ENCODE data around the gene KCNK16.

Gene KCNK16

DNA sequence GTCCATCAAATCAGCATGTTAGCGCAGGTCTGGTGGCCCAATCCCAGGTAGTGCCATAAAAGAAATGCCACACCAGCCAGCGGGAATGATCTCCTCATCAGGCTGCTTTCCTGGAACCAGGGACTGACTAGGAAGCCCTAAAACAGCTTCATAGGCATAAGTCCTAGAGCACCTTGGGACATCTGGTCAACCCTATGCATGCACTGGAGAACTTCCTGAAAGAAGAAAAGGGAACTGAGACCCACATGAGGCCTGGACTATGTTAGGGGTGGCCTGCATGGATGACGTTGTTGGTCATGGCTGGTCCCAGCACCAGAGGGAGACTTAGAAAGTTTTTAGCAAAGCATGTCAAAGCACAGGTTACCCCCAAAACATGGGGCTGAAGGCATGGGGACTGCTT, 7.6 kb upstream of the KCNK16 start:
- ATAC-seq, result peak; percentile 81
- H3K9me3 Mint-ChIP-seq, result no peaks in the 10 kb centered on the region
- peaks cover 7% of the 10 kb centered on the region for H3K4me1 Mint-ChIP-seq
- no peak overlapping the region for H3K27ac Mint-ChIP-seq
- peaks cover 38% of the 10 kb centered on the region for H3K27me3 Mint-ChIP-seq
- no peak overlapping the region for H3K4me3 Mint-ChIP-seq
- no peaks in the 10 kb centered on the region for H3K36me3 Mint-ChIP-seq

DNA sequence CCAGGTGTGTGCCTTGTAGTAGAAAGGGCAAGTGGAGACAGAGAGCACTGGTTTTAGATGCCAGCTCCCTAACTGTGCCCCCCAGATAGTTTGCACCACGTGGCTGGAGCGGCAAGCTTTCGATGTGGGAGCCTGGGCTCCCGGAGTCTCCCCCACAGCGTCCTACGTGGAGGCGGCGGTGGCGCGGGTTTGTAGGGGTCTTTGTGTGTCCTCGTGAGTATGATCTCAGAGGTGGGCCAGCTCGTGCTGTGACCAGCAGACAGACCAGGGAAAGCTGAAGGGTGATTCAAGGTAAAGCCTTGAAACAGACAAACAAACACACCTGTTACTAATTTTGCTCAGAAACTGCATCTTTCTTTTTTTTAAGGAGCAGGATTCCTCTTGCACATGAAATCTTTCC, 5.6 kb upstream of the KCNK16 start:
- Mint-ChIP-seq H3K27me3 (peaks cover 40% of the 10 kb centered on the region), H3K27ac (no peak overlapping the region), H3K36me3 (no peaks in the 10 kb centered on the region), H3K4me1 (peaks cover 7% of the 10 kb centered on the region), H3K9me3 (no peaks in the 10 kb centered on the region), H3K4me3 (no peak overlapping the region)
- no peak for ATAC-seq

DNA sequence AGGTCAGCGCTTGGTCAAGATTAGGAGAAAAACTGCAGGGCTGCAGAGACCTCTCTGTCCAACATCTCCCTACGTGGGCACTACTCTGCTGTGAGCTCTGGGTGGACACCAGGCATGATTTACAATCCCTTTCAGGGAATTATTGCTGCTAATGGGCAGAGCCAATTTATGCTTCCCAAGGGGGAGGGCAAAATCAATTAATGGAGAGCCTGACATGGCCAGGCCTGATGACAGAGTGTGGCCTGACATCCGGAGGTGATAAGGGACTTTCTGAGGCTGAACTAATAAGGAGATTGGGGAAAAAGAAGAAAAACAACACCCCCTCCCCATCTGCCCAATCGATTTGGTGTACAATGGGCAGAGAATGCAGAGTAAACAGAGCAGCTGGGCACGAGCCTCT, 5.0 kb upstream of the KCNK16 start:
- H3K4me1 Mint-ChIP-seq, result peaks cover 7% of the 10 kb centered on the region
- no peak for ATAC-seq
- no peaks in the 10 kb centered on the region for H3K9me3 Mint-ChIP-seq
- H3K27ac Mint-ChIP-seq, result no peak overlapping the region
- no peaks in the 10 kb centered on the region for H3K36me3 Mint-ChIP-seq
- H3K4me3 Mint-ChIP-seq, result no peak overlapping the region
- H3K27me3 Mint-ChIP-seq, result peaks cover 35% of the 10 kb centered on the region

DNA sequence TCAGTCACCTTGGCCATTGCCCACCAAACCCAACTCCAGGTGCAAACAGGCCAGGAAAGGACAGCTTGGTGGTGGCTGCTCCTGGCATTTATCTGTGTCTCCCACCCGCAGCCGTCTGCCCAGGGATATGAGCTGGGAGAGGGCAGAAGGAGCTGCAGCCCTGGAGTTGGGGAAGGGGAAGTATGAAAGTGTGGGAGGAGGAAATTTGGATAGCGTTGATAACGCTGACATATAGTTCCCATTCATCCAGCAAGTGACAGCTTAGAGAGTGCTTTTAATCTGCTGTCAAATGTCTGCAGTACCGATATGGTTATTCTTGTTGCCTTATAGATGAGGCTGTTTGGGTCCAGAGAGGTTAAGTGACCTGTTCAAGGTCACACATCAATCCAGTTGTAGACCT, 741 bp downstream of the KCNK16 start:
- Mint-ChIP-seq H3K4me1 (peaks cover 9% of the 10 kb centered on the region), H3K27ac (no peak overlapping the region), H3K36me3 (no peaks in the 10 kb centered on the region), H3K27me3 (peaks cover 32% of the 10 kb centered on the region), H3K9me3 (no peaks in the 10 kb centered on the region), H3K4me3 (no peak overlapping the region)
- ATAC-seq, result no peak

DNA sequence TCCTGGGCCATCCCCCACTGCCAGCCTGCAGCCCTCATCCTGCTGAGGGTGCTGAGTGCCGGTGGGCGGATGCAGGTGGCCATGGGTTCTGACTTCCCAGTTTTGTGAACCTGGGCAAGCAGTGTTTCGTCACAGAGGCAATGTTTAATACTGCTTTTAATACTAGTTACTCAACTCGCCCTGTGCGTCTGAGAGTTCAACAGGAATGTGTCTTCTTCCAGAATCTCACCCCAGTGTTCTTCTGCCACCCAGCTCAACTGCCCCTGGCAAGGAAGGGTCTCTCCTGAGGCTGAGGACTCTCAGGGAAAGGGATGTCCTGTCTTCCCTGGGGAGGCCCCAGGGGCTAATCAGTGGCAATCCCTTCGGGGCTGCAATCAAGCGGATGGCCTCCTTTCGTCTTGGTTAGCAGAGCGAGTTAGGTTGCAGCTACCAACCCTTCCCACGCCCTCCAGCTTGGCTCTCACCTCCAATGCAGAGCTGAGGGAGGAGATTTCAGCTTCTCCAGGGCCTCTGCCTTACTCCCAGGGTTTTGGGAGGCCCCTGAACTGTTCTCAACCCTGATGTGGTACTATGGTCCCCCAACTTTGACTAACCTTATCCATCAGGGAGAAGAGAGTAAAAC, 2.0 kb downstream of the KCNK16 start:
- Mint-ChIP-seq H3K36me3 (no peaks in the 10 kb centered on the region), H3K9me3 (no peaks in the 10 kb centered on the region), H3K27ac (no peak overlapping the region), H3K27me3 (peaks cover 32% of the 10 kb centered on the region), H3K4me1 (peaks cover 9% of the 10 kb centered on the region), H3K4me3 (no peak overlapping the region)
- no peak for ATAC-seq

DNA sequence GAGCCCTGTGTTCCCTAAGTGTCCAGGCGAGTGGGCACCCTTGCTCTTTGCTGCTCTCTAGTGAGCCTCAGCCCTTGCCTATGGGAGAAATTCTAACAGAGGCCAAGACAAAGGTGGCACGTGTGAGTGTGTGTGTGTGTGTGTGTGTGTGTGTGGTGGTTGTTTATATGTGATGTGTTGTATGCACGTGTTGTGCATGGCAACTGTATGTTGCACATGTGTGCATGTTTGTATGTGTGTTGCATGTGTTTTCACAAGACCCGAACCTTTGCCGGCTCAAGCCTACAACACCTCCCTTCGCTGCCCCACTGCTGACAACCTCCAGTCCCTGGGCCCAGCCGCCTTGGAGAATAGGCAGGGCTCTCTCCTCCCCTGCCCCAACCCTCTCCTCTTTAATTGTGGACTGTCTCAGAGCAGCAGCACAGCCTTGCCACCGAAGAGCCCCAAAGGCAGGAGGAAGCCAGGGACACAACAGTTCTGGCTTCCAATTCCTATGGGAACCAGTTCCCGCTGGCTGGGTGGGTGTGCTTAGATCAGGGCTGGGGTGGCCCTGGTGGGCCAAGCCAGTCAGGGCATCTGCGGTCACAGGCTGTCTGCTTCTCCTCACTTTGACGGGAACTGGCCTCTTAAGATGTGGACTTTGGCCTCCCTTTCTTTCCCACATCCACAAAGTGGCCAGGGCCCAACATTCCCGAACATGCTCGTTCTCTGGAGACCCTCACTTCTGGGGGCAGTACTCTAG, 2.7 kb downstream of the KCNK16 start:
- no peak for ATAC-seq
- no peaks in the 10 kb centered on the region for H3K9me3 Mint-ChIP-seq
- no peak overlapping the region for H3K27ac Mint-ChIP-seq
- H3K27me3 Mint-ChIP-seq, result peaks cover 33% of the 10 kb centered on the region
- H3K36me3 Mint-ChIP-seq, result no peaks in the 10 kb centered on the region
- H3K4me3 Mint-ChIP-seq, result no peak overlapping the region
- H3K4me1 Mint-ChIP-seq, result peaks cover 9% of the 10 kb centered on the region

DNA sequence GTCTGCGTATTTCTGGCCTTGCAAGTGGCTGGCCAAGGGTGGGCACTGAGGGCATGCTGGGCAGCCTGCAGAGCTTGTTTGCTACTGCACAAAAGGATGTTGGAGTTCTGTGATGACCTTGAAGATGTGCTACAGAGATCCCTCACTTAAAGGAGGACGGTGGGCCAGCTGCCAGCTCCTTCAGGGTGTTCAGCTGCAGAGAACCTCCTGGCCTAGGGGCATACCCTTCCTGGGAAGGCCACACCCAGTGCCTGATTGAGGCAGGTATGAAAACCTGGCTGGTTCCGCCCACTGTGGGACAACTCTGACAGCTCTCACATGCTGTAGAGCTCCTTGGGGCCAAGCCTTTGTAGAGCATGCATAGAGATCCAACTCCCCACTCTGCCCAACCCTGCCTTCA, 5.2 kb downstream of the KCNK16 start:
- H3K4me3 Mint-ChIP-seq, result no peak overlapping the region
- H3K27me3 Mint-ChIP-seq, result peaks cover 53% of the 10 kb centered on the region
- no peaks in the 10 kb centered on the region for H3K36me3 Mint-ChIP-seq

DNA sequence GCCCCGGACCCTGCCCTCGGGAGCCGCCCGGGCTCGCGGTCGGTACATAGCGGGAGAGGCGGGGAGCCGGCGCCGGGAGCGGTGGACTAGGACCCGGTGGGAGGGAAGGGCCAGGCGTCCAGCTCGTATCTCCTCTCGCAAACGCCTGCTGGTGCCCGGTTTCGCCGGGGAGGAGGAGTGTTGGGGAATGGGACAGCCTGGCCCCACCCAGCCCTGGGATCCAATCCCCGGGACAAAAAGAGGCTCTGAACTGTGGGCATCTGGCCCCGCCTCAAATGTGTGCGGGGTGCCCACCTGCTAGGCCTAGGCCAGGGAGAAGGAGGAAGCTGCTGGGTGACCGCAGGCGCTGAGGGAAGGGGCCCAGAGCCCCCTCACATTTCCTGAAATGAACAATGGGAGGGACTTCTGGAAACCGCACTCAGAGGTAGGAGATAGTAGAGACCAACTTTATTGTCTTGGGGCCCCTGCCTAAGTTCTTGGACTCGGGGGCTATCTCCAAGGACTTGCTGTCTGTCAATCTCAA, 8.2 kb downstream of the KCNK16 start, which contains the start of gene KCNK17:
Gene KCNK17, minus strand, starts transcription at position 147 of the 523 bp plus-strand sequence. Its CDS starts 99 bp downstream, at position 48.
- ATAC-seq, result no peak
- H3K4me1 Mint-ChIP-seq, result peaks cover 8% of the 10 kb centered on the region
- H3K27ac Mint-ChIP-seq, result no peak within 1 kb of the TSS
- peaks cover 72% of the 10 kb centered on the region for H3K27me3 Mint-ChIP-seq
- no peaks in the 10 kb centered on the region for H3K36me3 Mint-ChIP-seq
- H3K9me3 Mint-ChIP-seq, result no peaks in the 10 kb centered on the region
- peak within 1 kb of the TSS; percentile 40 for H3K4me3 Mint-ChIP-seq

More for the DNA sequence above, 5.2 kb downstream of the KCNK16 start:
- no peaks in the 10 kb centered on the region for H3K9me3 Mint-ChIP-seq
- H3K27ac Mint-ChIP-seq, result no peak overlapping the region
- H3K4me1 Mint-ChIP-seq, result peaks cover 9% of the 10 kb centered on the region
- no peak for ATAC-seq

DNA sequence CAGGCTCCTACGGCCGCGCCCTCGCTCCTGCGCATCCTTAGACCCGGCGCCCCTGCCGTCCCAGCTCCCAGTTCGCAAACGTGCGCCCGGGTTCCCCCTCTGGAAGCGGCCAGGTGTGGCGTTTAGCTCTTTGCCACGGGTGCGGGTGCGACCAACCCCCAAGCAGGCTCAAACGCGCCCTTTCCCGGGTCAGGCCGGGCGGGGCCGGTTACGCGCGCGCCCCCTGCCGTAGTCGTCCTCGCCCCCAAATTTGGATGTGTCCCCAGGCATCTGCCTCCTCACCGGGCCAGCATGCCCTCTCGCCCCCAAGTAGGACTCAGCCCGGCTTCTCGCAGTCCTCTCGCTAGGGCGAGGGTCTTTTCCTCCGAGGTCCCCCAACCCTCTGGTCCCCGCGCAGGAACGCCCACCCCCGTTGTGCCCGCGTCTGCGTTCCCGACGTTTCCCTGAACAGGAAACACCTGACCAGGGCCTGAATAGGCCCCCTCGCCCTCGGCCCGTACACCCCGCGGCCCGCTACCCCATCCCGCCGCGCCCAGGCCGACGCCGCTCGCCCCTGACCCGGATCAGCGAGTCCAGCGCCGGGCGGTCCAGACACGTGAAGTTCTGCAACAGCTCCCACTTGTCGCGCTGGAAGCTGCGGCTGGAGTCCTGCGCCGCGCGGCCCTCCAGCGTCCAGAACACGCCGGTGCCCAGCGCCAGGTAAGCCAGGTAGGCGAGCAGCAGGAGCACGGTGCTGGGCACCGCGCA, 8.8 kb downstream of the KCNK16 start:
- no peak overlapping the region for H3K27ac Mint-ChIP-seq
- H3K4me3 Mint-ChIP-seq, result peak overlapping the region; percentile 40
- peaks cover 8% of the 10 kb centered on the region for H3K4me1 Mint-ChIP-seq
- H3K36me3 Mint-ChIP-seq, result no peaks in the 10 kb centered on the region
- peaks cover 72% of the 10 kb centered on the region for H3K27me3 Mint-ChIP-seq
- no peaks in the 10 kb centered on the region for H3K9me3 Mint-ChIP-seq
- ATAC-seq, result no peak

DNA sequence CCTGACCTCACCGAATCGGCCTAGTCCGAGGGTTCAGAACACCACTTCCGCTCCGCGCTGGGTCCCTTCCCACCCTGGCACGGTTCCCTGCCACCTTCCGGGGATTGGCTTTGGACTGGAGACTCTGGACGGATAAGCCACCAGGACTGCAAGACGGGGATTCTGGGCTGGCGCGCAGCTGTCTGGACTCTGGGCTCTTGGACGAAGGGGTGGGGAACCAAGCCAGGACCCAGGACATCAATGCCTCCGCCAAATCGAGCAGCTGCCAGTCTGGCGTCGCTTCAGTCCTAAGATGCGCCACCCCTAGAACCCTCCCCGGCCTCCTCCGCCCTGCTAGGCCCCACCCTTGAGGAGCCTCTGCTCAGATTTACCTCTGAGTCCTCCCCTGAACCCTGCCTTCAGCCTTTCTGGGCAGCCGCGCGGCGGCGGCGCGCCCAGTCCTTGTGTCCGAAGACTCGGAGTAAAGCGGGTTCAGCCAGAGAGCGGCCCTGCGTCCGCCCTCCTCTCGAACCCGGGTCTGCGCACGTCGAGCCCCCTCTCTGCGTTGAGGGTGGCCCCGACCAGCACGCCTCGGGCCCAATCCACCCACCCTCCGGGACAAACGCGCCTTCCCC, 9.5 kb downstream of the KCNK16 start:
- no peak for ATAC-seq
- Mint-ChIP-seq H3K4me1 (peaks cover 8% of the 10 kb centered on the region), H3K9me3 (no peaks in the 10 kb centered on the region), H3K4me3 (no peak overlapping the region), H3K27me3 (peaks cover 73% of the 10 kb centered on the region), H3K36me3 (no peaks in the 10 kb centered on the region), H3K27ac (no peak overlapping the region)

DNA sequence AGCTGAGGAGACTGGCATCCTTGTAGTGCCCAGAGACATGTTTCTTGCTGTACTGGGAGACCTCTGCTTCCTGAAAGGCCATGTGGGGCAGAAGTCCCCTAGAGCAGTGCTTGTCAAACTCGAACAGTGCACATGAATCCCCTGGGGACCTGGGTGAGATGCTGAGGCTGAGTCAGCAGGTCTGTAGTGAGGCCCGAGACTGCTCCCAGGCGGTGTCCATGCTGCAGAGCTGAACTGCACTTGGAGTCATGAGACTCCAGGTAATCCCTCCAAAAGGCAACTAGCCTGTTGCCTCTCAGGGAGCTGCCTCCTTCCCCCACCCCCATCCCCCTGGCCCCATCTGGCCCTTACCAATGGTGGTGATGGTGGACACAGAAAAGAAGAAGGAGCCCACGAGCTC, 12.0 kb downstream of the KCNK16 start:
- H3K4me1 Mint-ChIP-seq, result peaks cover 8% of the 10 kb centered on the region
- no peak overlapping the region for H3K4me3 Mint-ChIP-seq
- no peaks in the 10 kb centered on the region for H3K9me3 Mint-ChIP-seq
- no peak overlapping the region for H3K27ac Mint-ChIP-seq
- H3K27me3 Mint-ChIP-seq, result peaks cover 63% of the 10 kb centered on the region
- H3K36me3 Mint-ChIP-seq, result no peaks in the 10 kb centered on the region
- peak; percentile 76 for ATAC-seq

DNA sequence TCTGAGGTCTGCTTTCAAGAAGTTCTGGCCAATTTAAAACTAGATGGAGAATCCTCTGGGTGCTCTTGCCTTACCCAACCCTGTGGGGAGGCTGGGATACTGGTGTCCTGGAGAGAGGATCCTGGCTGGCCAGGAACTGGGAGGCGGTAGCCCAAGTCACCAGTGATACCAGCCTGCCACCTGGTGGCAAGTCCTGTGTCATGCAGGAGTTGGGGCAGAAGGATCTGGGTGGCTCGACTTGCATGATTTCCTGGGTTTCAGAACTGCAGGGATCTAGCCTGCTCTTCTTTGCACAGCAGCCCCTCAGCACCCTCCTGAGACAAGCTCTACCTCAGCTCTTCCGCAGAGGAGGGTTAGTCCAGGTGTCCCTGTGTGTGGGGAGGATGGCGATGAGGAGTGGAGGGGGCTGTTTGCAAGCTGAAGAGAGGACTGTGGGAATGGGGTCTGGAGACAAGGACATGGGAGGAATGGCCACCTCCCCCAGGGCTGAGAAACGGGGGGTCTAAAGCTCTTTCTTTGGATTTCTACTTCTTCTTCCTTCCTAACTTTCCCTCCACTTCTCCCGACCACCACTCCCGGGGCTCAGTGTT, 12.5 kb downstream of the KCNK16 start:
- Mint-ChIP-seq H3K9me3 (no peaks in the 10 kb centered on the region), H3K36me3 (no peaks in the 10 kb centered on the region), H3K4me1 (peaks cover 8% of the 10 kb centered on the region), H3K27me3 (peaks cover 58% of the 10 kb centered on the region), H3K4me3 (no peak overlapping the region), H3K27ac (no peak overlapping the region)
- ATAC-seq, result peak; percentile 63

DNA sequence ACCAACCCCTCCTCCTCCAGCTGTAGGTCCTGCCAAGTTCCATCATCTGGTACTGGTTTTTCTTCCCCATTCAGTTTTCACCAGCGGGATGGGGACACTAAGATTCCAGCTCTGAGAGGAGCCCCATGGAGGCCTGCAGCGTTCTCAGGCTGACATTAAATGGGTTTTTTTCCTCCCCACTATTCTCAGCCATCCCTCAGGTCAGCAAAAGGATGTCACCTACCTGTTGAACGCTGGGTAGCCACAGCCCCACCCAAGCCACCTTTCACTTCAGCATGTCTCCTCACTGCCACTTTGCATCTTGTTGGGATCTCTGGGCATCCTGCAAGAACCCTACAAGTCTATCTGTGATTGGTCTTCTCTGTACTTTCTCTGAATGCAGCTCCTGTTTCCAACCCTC, 15.0 kb downstream of the KCNK16 start:
- Mint-ChIP-seq H3K4me3 (no peak overlapping the region), H3K27ac (no peak overlapping the region), H3K36me3 (no peaks in the 10 kb centered on the region), H3K9me3 (no peaks in the 10 kb centered on the region), H3K4me1 (peaks cover 8% of the 10 kb centered on the region), H3K27me3 (peaks cover 36% of the 10 kb centered on the region)
- ATAC-seq, result no peak

DNA sequence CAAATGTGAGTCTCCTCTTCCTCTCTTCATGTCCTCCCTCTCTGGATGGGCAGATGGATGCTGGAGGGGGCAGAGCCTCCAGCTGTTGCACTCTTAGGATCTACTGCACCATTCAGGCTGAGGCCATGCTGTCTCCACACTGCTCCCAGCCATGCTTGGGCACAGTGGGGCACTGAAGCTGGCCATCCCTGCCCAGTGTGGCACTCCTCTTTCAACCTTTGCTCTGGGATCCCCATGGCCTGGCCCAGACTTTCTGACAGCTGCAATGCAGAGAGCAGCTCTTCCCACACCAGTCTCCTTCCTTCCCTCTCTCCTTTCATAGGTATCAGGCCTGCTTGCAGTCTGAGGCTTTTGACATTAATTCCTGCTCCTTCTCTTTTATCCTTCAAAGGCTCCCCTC, 17.6 kb downstream of the KCNK16 start:
- peaks cover 2% of the 10 kb centered on the region for H3K4me1 Mint-ChIP-seq
- H3K9me3 Mint-ChIP-seq, result no peaks in the 10 kb centered on the region
- no peak overlapping the region for H3K4me3 Mint-ChIP-seq
- no peak overlapping the region for H3K27ac Mint-ChIP-seq
- no peaks in the 10 kb centered on the region for H3K36me3 Mint-ChIP-seq
- H3K27me3 Mint-ChIP-seq, result peaks cover 27% of the 10 kb centered on the region
- ATAC-seq, result no peak
